Right cardiac atrium (tissue), 5 donors: ENCODE measurements around the gene MPV17. TPM values are rescaled to one million over a fixed set of nuclear protein-coding genes. Genes with fewer than 3 reads are reported as not detected.
A peak's percentile ranks its signal among the peaks of the same experiment; 100 is the strongest.
"Not testable (repeated sequence)": the region's sequence is repeated elsewhere in the genome, so short reads cannot be mapped to it uniquely, and the experiment has no call there.

Source experiments
- ATAC-seq, 2 donors: fragments of 200-7000 bp; cut with Tn5 transposase; one replicate each; pipeline versions ENCODE4 v1.8.0 to v1.9.1; 2020; ENCODE audit warnings: moderate library complexity in 2 of 2, mild to moderate bottlenecking in 1 of 2
- DNase-seq, 3 donors: peaks; one replicate each; pipeline ENCODE4 v3.0.0-alpha.2; 2020
- H3K27ac ChIP-seq: one replicate; pipeline ENCODE4 v1.5.1; 2013; ENCODE audit warnings: mild to moderate bottlenecking, low read length, control low read depth, moderate library complexity
- H3K27me3 ChIP-seq: one replicate; pipeline ENCODE4 v1.6.1; 2013; ENCODE audit not compliant: control insufficient read depth, insufficient read depth
- H3K4me1 ChIP-seq: one replicate; pipeline ENCODE4 v1.6.1; 2013; ENCODE audit warnings: low read length; ENCODE audit not compliant: control insufficient read depth, insufficient read depth
- H3K4me3 ChIP-seq: one replicate; pipeline ENCODE4 v1.5.1; 2013; ENCODE audit warnings: low read length, control low read depth
- H3K9me3 ChIP-seq: one replicate; pipeline ENCODE4 v1.6.1; 2013; ENCODE audit warnings: low read length; ENCODE audit not compliant: control insufficient read depth
- WGBS: extraction: QIAGEN DNeasy Blood & Tissue Kit; methylation state at CpG from one replicate; pipeline ENCODE4 v1.1.7; 2013; 5-methylcytosine and 5-hydroxymethylcytosine counted together
- intact Hi-C, 4 donors: fragments of 100-400 bp; cut with DNase I; formaldehyde crosslinking; loops; one replicate each; pipeline versions ENCODE4 v1.11.0 to v1.14.0; 2022 to 2023
- polyA plus RNA-seq: library from polyadenylated mRNA; stranded (reverse); fragments of 200-250 nt; gene quantifications from one replicate; pipeline ENCODE4 v1.2.3, GENCODE V29; 2013
- total RNA-seq, 4 donors: library from RNA; stranded (reverse); fragmentation: NEBNext Ultra II Directional; extraction: Animal tissue kit (Norgen Biotek cat#: 25700); gene quantifications; one replicate each; pipeline ENCODE4 v1.2.1, GENCODE V29; 2021
- donor health status: healthy with polysubstance abuse.
- donor health status: DM: no; HTN: yes; CAD: no.
- donor health status: DM: no; HTN: no; CAD: no.
- donor health status: DM: no; HTN: yes; CAD: no; lungs with severe emphysema.
- donor health status: DM: yes; HTN: yes; CAD: no.

MPV17 gene
- total and polyA plus RNA-seq, 5 donors: 40.3 to 98.2 (median 60.4) TPM

GRCh38 chr2:27322301-27322765, 564 bp downstream of the MPV17 start:
- Histone ChIP-seq H3K27ac (peak overlapping the region; percentile 56), H3K27me3 (no peaks in the 10 kb centered on the region), H3K9me3 (no peaks in the 10 kb centered on the region), H3K4me3 (peak overlapping the region; percentile 75), H3K4me1 (peaks cover 9% of the 10 kb centered on the region)
- WGBS: 4% methylated on average over 10 of the region's 10 CpGs
- ATAC-seq (peak; percentile 20 to 22), DNase-seq (peak in 1 of 3 donors; percentile 33)
- intact Hi-C loops: no loop called here

GRCh38 chr2:27320958-27321543, 1.8 kb downstream of the MPV17 start:
- H3K4me1 ChIP-seq: peaks cover 9% of the 10 kb centered on the region
- peak overlapping the region; percentile 62 for H3K27ac ChIP-seq
- ATAC-seq: peak; percentile 55 to 70
- WGBS: 49% methylated on average over 8 of the region's 8 CpGs
- H3K4me3 ChIP-seq: no peak overlapping the region
- intact Hi-C loops: no loop called here
- peak; percentile 65 to 76 (median 74) for DNase-seq
- H3K9me3 ChIP-seq: no peaks in the 10 kb centered on the region
- H3K27me3 ChIP-seq: no peaks in the 10 kb centered on the region

- H3K9me3 ChIP-seq, H3K4me1 ChIP-seq, ATAC-seq, intact Hi-C loops, H3K27me3 ChIP-seq, H3K27ac ChIP-seq, H3K4me3 ChIP-seq: not testable (repeated sequence)
- WGBS: 91% methylated on average over 15 of the region's 15 CpGs
- DNase-seq: peak in 1 of 3 donors; percentile 40
These were observed 3.1 kb downstream of the MPV17 start for GRCh38 chr2:27319839-27320238.

- H3K27ac ChIP-seq: no peak overlapping the region
- no peaks in the 10 kb centered on the region for H3K27me3 ChIP-seq
- H3K4me1 ChIP-seq: peaks cover 3% of the 10 kb centered on the region
- peak in 1 of 2 donors; percentile 18 for ATAC-seq
- intact Hi-C loops: no loop called here
- H3K4me3 ChIP-seq: no peak overlapping the region
- DNase-seq: peak in 2 of 3 donors; percentile 23 to 65
- 78% methylated on average over 12 of the region's 12 CpGs for WGBS
- no peaks in the 10 kb centered on the region for H3K9me3 ChIP-seq
These were observed 6.1 kb downstream of the MPV17 start for GRCh38 chr2:27316655-27317412.

- no peak for DNase-seq
- no peaks in the 10 kb centered on the region for H3K4me1 ChIP-seq
- WGBS: 72% methylated on average over 8 of the region's 8 CpGs
- no peaks in the 10 kb centered on the region for H3K27me3 ChIP-seq
- no peaks in the 10 kb centered on the region for H3K9me3 ChIP-seq
- intact Hi-C loops: no loop called here
- ATAC-seq: no peak
- H3K27ac ChIP-seq: no peak overlapping the region
- H3K4me3 ChIP-seq: no peak overlapping the region
These were observed 7.8 kb downstream of the MPV17 start for GRCh38 chr2:27315122-27315521.

GRCh38 chr2:27314709-27315108, 8.2 kb downstream of the MPV17 start:
- intact Hi-C loops: no loop called here
- H3K27ac ChIP-seq: no peak overlapping the region
- no peaks in the 10 kb centered on the region for H3K4me1 ChIP-seq
- no peak for DNase-seq
- 81% methylated on average over 9 of the region's 9 CpGs for WGBS
- ATAC-seq: peak in 1 of 2 donors; percentile 8
- H3K4me3 ChIP-seq: no peak overlapping the region
- no peaks in the 10 kb centered on the region for H3K9me3 ChIP-seq
- H3K27me3 ChIP-seq: no peaks in the 10 kb centered on the region

GRCh38 chr2:27313882-27314645, 8.8 kb downstream of the MPV17 start:
- 89% methylated on average over 8 of the region's 8 CpGs for WGBS
- Histone ChIP-seq H3K27me3 (no peaks in the 10 kb centered on the region), H3K4me3 (no peak overlapping the region), H3K27ac (no peak overlapping the region), H3K4me1 (no peaks in the 10 kb centered on the region), H3K9me3 (no peaks in the 10 kb centered on the region)
- no peak for ATAC-seq
- no peak for DNase-seq
- intact Hi-C loops: no loop called here

- no peak overlapping the region for H3K4me3 ChIP-seq
- H3K9me3 ChIP-seq: no peaks in the 10 kb centered on the region
- DNase-seq (no peak), ATAC-seq (no peak)
- H3K27ac ChIP-seq: no peak overlapping the region
- H3K4me1 ChIP-seq: no peaks in the 10 kb centered on the region
- no peaks in the 10 kb centered on the region for H3K27me3 ChIP-seq
- intact Hi-C loops: no loop called here
- 92% methylated on average over 3 of the region's 3 CpGs for WGBS
These were observed 10.7 kb downstream of the MPV17 start for GRCh38 chr2:27312152-27312551.

GRCh38 chr2:27309651-27310050, 13.2 kb downstream of the MPV17 start:
- no peak for DNase-seq
- no peak overlapping the region for H3K27ac ChIP-seq
- no peaks in the 10 kb centered on the region for H3K27me3 ChIP-seq
- no peak for ATAC-seq
- H3K4me1 ChIP-seq: no peaks in the 10 kb centered on the region
- intact Hi-C loops: no loop called here
- 91% methylated on average over 6 of the region's 6 CpGs for WGBS
- H3K4me3 ChIP-seq: no peak overlapping the region
- no peaks in the 10 kb centered on the region for H3K9me3 ChIP-seq

- ATAC-seq (peak; percentile 46 to 53), DNase-seq (peak; percentile 55 to 85 (median 79))
- Histone ChIP-seq H3K4me1 (no peaks in the 10 kb centered on the region), H3K27ac (no peak within 1 kb of the TSS), H3K27me3 (no peaks in the 10 kb centered on the region), H3K4me3 (no peak within 1 kb of the TSS), H3K9me3 (no peaks in the 10 kb centered on the region)
- intact Hi-C loops: no loop called here
- 27% methylated on average over 25 of the region's 25 CpGs for WGBS
These were observed 14.5 kb downstream of the MPV17 start, which contains the start of gene UCN for GRCh38 chr2:27308359-27308881. TSS of gene UCN (minus strand) at chr2:27308445. CDS start at chr2:27307895, 550 bp downstream.
